Uterus (tissue), 4 donors: Measurements from ENCODE around the gene KCNK10. TPM values are rescaled to one million over a fixed set of nuclear protein-coding genes. Genes with fewer than 3 reads are reported as not detected.

Source experiments
- DNase-seq, 2 donors: peaks; one replicate each; pipeline ENCODE4 v3.0.0-alpha.2; 2019 to 2020
- H3K27ac ChIP-seq, 2 donors: fragments of 200-600 bp; sonication (generic); 1 replicate in 1 of 2; 2 replicates in 1 of 2; pipeline ENCODE4 v1.5.1; 2016 to 2018
- H3K27me3 ChIP-seq, 2 donors: fragments of 200-600 bp; sonication (generic); one replicate each; pipeline ENCODE4 v1.5.1; 2018 to 2019; ENCODE audit warnings: control low read depth in 1 of 2
- H3K36me3 ChIP-seq, 2 donors: fragments of 200-600 bp; sonication (generic); one replicate each; pipeline ENCODE4 v1.5.1; 2019; ENCODE audit warnings: control low read depth in 1 of 2
- H3K4me1 ChIP-seq, 2 donors: fragments of 200-600 bp; sonication (generic); one replicate each; pipeline ENCODE4 v1.5.1; 2018 to 2019; ENCODE audit warnings: control low read depth in 1 of 2
- H3K4me3 ChIP-seq, 2 donors: fragments of 200-600 bp; sonication (generic); 1 replicate in 1 of 2; 2 replicates in 1 of 2; pipeline ENCODE4 v1.5.1; 2018 to 2019; ENCODE audit warnings: mild to moderate bottlenecking in 1 of 2
- H3K9me3 ChIP-seq, 2 donors: fragments of 200-600 bp; sonication (generic); one replicate each; pipeline ENCODE4 v1.5.1; 2019; ENCODE audit warnings: control low read depth in 1 of 2
- CTCF ChIP-seq, 4 experiments: fragments of 200-600 bp in 2 of 4; fragments of 450-650 bp in 2 of 4; sonication (generic) in 2 of 4; IDR thresholded peaks; one replicate each; pipeline ENCODE4 v1.5.1; 2016 to 2019; ENCODE audit warnings: antibody characterized with exemption in 4 of 4, mild to moderate bottlenecking in 2 of 4, moderate library complexity in 1 of 4
- POLR2A ChIP-seq, 2 donors: fragments of 450-650 bp; IDR thresholded peaks; one replicate each; pipeline ENCODE4 v1.6.1; 2016; ENCODE audit warnings: antibody characterized with exemption in 2 of 2, mild to moderate bottlenecking in 1 of 2, moderate library complexity in 1 of 2
- intact Hi-C: fragments of 100-400 bp; cut with DNase I; formaldehyde crosslinking; loops from one replicate; pipeline ENCODE4 v1.15.1; 2023; ENCODE audit warnings: low total_unique reads
- total RNA-seq, 4 donors: library from RNA; depleted of rRNA in 3 of 4; stranded (reverse); fragments of >200 nt in 3 of 4; gene quantifications; one replicate each; pipeline versions ENCODE4 v1.1.0 to v1.2.4, GENCODE V29; 2014 to 2023
- donor health status: DM: yes; HTN: yes; CAD: no.

The KCNK10 gene
- total RNA-seq, 4 donors from 2014 or later: 0.14 TPM; not detected in 3

- intact Hi-C loops: no loop called here
- no peak for DNase-seq
- H3K27me3 ChIP-seq: peaks cover 0 to 25% of the 10 kb centered on the region in 2 donors
- no peak for TF ChIP-seq CTCF (IDR thresholded peaks at IDR 0.05)
- no peak for TF ChIP-seq POLR2A (IDR thresholded peaks at IDR 0.05)
- H3K4me3 ChIP-seq: no peak overlapping the region
- no peaks in the 10 kb centered on the region for H3K9me3 ChIP-seq
- peaks cover 0 to 5% of the 10 kb centered on the region in 2 donors for H3K4me1 ChIP-seq
- no peak overlapping the region for H3K27ac ChIP-seq
- H3K36me3 ChIP-seq: no peaks in the 10 kb centered on the region
These were observed 1.2 kb downstream of the KCNK10 start for GRCh38 chr14:88321692-88322503.

GRCh38 chr14:88318406-88318805 is 4.7 kb downstream of the KCNK10 start:
- no peaks in the 10 kb centered on the region for H3K36me3 ChIP-seq
- no peak for TF ChIP-seq POLR2A (IDR thresholded peaks at IDR 0.05)
- no peak for TF ChIP-seq CTCF (IDR thresholded peaks at IDR 0.05)
- DNase-seq: no peak
- H3K9me3 ChIP-seq: no peaks in the 10 kb centered on the region
- H3K4me1 ChIP-seq: no peaks in the 10 kb centered on the region
- intact Hi-C loops: no loop called here
- no peak overlapping the region for H3K27ac ChIP-seq
- no peaks in the 10 kb centered on the region for H3K27me3 ChIP-seq
- H3K4me3 ChIP-seq: no peak overlapping the region

GRCh38 chr14:88316521-88316920 is 6.5 kb downstream of the KCNK10 start:
- H3K27ac ChIP-seq: no peak overlapping the region
- DNase-seq: no peak
- TF ChIP-seq CTCF (IDR thresholded peaks at IDR 0.05): no peak
- TF ChIP-seq POLR2A (IDR thresholded peaks at IDR 0.05): no peak
- H3K4me1 ChIP-seq: no peaks in the 10 kb centered on the region
- no peaks in the 10 kb centered on the region for H3K9me3 ChIP-seq
- intact Hi-C loops: no loop called here
- H3K36me3 ChIP-seq: no peaks in the 10 kb centered on the region
- H3K27me3 ChIP-seq: no peaks in the 10 kb centered on the region
- no peak overlapping the region for H3K4me3 ChIP-seq

GRCh38 chr14:88312257-88312656 is 10.8 kb downstream of the KCNK10 start:
- TF ChIP-seq POLR2A (IDR thresholded peaks at IDR 0.05) (no peak), CTCF (IDR thresholded peaks at IDR 0.05) (no peak)
- no peak for DNase-seq
- no peaks in the 10 kb centered on the region for H3K36me3 ChIP-seq
- H3K27me3 ChIP-seq: no peaks in the 10 kb centered on the region
- H3K9me3 ChIP-seq: no peaks in the 10 kb centered on the region
- H3K27ac ChIP-seq: no peak overlapping the region
- H3K4me3 ChIP-seq: no peak overlapping the region
- H3K4me1 ChIP-seq: no peaks in the 10 kb centered on the region
- intact Hi-C loops: no loop called here

- H3K4me3 ChIP-seq: no peak overlapping the region
- intact Hi-C loops: no loop called here
- H3K27me3 ChIP-seq: no peaks in the 10 kb centered on the region
- H3K9me3 ChIP-seq: no peaks in the 10 kb centered on the region
- H3K27ac ChIP-seq: no peak overlapping the region
- no peak for TF ChIP-seq CTCF (IDR thresholded peaks at IDR 0.05)
- TF ChIP-seq POLR2A (IDR thresholded peaks at IDR 0.05): no peak
- DNase-seq: no peak
- no peaks in the 10 kb centered on the region for H3K4me1 ChIP-seq
- no peaks in the 10 kb centered on the region for H3K36me3 ChIP-seq
These were observed 11.3 kb downstream of the KCNK10 start for GRCh38 chr14:88311780-88312179.
